HG02840 (cell line): Measurements from ENCODE around the gene GPR21.

Experiments used
- ATAC-seq: cut with Tn5 transposase; IDR thresholded peaks from one replicate; pipeline ENCODE4 v1.9.1; 2021; ENCODE audit warnings: mild to moderate bottlenecking, moderate library complexity, moderate number of reproducible peaks; ENCODE audit not compliant: unreplicated experiment, low FRiP score

Gene GPR21

DNA sequence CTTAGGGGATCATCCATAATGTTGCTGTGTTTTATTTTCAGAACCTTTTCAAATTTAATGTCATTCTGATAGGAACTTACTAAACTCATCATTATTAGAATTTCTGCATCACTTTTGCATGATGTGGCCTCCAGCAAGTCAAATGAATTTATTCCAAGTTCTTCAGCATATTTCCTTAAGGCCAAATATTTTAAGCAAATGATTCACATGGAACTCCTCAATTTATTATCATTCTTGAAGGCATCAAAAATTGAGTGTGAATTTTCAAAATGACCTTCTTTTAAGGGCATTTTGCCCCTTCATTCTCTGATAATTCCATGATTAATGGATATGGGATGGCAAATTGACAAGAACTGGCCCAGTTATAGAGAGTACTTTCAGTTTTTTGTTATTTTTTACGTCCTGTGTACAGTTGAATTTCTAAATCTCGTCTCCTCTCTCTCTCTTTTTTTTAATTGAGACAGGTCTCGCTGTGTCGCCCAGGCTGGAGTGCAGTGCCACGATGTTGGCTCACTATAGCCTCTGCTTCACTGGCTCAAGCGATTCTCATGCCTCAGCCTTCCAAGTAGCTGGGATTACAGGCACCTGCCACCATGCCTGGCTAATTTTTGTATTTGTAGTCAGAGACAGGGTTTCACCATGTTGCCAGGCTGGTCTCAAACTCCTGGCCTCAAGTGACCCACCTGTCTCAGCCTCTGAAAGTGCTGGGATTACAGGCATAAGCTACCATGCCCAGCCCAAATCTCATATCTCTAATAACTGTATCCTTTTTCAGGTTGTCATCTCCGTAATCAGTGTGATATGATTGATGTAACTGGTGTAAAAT, 29.1 kb downstream of the GPR21 start:
- ATAC-seq = no peak

GRCh38 chr9:123063177-123063598, 29.7 kb downstream of the GPR21 start:
- ATAC-seq = no peak

DNA sequence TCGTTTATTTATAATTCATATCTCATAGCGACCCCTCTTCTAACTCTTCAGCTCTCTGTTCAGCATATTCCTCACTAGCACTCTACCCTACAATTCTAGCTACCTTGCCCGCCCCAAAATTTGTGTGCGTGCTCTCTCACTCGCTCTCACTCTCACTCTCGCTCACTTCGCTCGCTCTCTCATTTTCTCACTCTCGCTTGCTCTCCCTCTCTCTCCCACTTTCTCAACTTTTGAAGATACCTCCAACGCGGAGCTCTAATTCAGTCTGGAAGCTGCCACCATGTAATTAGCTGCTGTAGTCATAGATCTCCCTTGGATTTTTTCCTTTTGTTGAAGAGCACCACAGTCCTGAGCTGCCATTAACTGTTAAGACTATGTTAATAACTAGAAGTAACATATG, 30.4 kb downstream of the GPR21 start:
- ATAC-seq = no peak

DNA sequence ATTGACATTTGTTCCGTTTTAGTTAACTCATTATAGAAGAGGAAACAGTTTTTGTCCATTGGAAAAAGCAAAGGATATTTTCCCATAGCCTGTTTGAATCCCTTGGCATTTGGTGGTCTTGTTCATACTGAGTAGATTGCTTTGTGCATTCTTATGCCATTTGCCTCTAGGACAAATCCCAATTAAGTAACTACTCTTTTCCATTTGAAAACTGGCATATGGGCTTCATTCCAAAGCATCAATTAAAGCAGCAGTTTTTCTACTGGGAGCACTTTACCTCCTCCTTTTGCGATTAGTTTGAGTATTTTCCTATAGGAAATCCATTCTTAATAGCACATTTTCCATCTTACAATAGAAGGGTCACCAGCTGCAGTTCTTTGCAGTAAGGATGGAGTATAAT, 31.2 kb downstream of the GPR21 start:
- no peak for ATAC-seq

DNA sequence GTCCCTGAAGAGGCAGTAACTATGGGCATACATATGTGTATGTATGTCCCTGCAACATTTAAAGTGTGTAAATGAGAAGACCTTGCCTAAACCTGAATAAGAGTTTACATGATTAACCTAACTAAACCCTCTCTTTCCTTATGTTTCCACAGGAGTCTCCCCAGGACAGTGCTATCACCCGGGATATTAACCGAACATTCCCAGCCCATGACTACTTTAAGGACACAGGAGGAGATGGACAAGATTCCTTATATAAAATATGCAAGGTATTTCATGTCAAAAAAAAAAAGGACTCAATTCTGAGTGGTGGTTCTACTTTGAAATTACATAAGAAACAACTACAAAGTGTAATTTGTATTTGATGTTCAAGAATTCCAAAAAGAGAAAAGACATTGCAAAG, 31.7 kb downstream of the GPR21 start:
- ATAC-seq = no peak

DNA sequence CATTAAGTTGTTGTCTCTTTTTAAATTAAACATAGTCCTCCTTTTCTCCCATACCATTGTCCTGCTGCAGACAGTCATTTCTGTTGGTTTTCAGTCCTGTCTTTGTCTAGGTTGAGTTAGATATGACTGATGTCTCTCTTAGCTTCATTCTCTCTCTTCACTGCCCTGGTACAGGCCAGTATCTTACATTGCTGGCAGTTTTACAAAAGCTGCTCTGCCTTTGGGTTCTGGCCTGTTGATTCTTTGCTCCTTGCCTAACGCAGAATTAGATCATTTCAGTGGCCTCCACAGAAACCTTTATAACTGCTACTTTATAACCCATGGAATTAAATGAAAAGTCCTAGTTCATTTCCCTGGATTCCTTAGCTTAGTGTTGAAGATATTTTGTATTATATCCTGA, 33.7 kb downstream of the GPR21 start:
- ATAC-seq = no peak

DNA sequence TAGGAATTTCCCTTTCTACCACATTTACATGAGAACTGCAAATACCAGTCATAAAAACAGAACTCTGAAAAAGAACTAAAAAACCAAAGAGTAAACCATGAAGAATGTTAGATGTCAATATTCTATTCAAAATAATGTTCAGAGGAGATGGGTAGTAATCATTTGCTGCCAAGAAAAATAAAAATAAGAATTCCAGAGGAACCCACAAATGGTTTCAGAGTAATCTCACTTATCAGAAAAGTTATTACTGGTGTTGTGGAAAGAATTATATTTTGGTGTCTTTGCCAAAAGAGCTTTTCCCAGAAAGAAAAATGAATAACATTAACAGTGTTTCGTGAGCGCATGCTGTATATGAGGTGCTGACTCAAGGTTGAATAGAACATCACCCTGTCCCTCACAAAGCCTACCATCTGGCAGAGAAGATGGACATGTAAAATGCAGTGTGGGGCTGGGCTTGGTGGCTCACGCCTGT, 35.6 kb downstream of the GPR21 start:
- ATAC-seq = no peak

- no peak for ATAC-seq
Observed at GRCh38 chr9:123070198-123070597, 36.7 kb downstream of the GPR21 start.

GRCh38 chr9:123072407-123072995, 39.0 kb downstream of the GPR21 start:
- no peak for ATAC-seq

DNA sequence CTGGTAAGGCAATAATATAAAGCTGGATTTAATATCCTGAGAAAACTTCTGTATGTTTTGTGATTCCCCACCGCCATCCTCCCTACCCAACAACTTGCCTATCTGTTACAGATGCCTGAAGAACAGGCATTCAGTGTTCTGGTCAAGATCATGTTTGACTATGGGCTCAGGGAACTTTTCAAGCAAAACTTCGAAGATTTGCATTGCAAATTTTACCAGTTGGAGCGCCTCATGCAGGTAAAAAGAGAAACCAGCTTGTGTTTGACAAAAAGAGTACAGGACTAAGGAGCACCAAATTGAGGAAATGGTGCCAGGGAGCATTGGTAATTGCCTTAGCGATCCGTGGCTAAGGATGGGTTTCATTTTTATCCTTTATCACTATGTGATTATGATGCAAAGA, 40.0 kb downstream of the GPR21 start:
- no peak for ATAC-seq

- no peak for ATAC-seq
Observed at GRCh38 chr9:123073991-123074422, 40.5 kb downstream of the GPR21 start.

- no peak for ATAC-seq
Observed at GRCh38 chr9:123074628-123075027, 41.2 kb downstream of the GPR21 start.

- no peak for ATAC-seq
Observed at GRCh38 chr9:123080444-123080843, 47.0 kb downstream of the GPR21 start.

- ATAC-seq = no peak
Observed at GRCh38 chr9:123081824-123082223, 48.4 kb downstream of the GPR21 start.

- no peak for ATAC-seq
Observed at GRCh38 chr9:123083680-123084079, 50.2 kb downstream of the GPR21 start.

DNA sequence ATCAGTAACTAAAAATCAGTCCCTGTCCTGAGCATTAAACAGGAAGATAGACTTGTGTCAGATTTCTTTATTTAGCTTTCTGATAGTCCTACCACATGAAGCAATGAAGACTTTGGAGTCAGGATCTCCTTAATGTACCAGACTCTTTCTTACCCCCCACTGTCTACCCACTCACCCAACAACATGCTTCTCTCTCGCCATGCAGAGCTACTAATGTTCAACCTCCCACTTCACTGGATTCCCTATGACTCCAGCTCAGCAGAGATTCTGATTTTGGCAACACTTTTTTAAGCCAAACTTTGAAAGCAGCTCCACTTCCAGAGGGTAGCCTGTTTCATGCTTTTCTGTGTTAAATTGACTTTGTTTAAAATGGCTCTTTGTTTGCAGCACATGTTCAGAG, 50.8 kb downstream of the GPR21 start:
- no peak for ATAC-seq
